Measurements from ENCODE around the gene TXN. TPM values are rescaled to one million over a fixed set of nuclear protein-coding genes. Genes with fewer than 3 reads are reported as not detected.
A peak's percentile ranks its signal among the peaks of the same experiment; 100 is the strongest.
"Not testable (repeated sequence)": the region's sequence is repeated elsewhere in the genome, so short reads cannot be mapped to it uniquely, and the experiment has no call there.

The TXN gene
- total RNA-seq, 1 donor from 2014 or later: 539 TPM

DNA sequence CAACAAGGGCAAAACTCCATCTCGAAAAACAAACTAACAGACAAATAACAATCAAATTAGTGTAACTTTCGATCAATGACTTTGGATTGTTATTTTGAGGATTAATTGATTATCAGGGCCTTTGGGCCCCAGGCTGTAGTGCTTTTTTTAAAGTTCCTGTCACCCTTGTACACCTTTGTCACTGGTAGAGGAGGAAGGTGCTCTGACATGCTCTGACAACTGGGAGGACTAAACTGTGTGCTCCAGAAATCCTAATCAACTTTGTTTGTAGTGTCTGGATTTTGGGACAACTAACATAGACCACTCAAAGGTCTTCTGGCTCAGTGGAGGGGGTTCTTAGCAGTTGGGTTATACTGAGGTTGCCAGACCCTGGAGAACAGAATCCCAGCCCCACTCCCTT, 1.8 kb downstream of the TXN start:
- H3K36me3 Mint-ChIP-seq (ENCODE audit: low read depth): peaks cover 61% of the 10 kb centered on the region
- no peaks in the 10 kb centered on the region for H3K27me3 Mint-ChIP-seq (ENCODE audit: low read depth)
- peak overlapping the region; percentile 95 for H3K4me3 Mint-ChIP-seq (ENCODE audit: low read depth)
- peaks cover 57% of the 10 kb centered on the region for H3K4me1 Mint-ChIP-seq (ENCODE audit: low read depth)
- H3K27ac Mint-ChIP-seq: peak overlapping the region; percentile 99
- intact Hi-C loops (cut with micrococcal nuclease): loop anchor here (10.0 kb wide), 2 partner anchors 1140 to 1380 kb away; partner anchors contain the start of genes DNAJC25 and TMEM245
- no peaks in the 10 kb centered on the region for H3K9me3 Mint-ChIP-seq
- DNase-seq (ENCODE audit: low spot score): no peak

DNA sequence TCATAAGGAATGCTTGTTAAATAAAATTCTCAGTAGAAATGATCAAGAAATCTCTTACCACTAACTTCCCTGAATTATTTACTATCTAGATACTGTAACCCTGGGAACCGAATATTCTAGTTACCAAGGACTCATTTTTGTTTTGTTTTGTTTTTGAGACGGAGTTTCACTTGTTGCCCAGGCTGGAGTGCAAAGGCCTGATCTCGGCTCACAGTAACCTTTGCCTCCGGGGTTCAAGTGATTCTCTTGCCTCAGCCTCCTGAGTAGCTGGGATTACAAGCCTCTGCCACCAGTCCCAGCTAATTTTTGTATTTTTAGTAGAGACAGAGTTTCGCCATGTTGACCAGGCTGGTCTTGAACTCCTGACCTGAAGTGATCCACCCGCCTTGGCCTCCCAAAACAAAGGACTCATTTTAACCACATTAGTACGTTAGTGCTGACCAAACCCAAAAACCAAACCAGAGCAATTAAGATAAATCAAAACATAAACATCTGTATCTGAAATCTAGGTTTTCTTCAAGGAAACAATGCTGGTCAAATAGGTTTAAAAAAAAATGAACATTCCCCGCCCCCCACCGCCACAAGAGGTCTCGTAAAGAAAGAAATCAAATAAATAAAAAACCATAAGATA, 3.7 kb downstream of the TXN start:
- Mint-ChIP-seq H3K27me3 (ENCODE audit: low read depth) (no peaks in the 10 kb centered on the region), H3K36me3 (ENCODE audit: low read depth) (peaks cover 73% of the 10 kb centered on the region), H3K4me3 (ENCODE audit: low read depth) (peak overlapping the region; percentile 38), H3K27ac (peak overlapping the region; percentile 47), H3K4me1 (ENCODE audit: low read depth) (peaks cover 51% of the 10 kb centered on the region), H3K9me3 (no peaks in the 10 kb centered on the region)
- intact Hi-C loops (cut with micrococcal nuclease): loop anchor here (10.0 kb wide), 2 partner anchors 1138 to 1382 kb away; partner anchors contain the start of genes DNAJC25 and TMEM245
- DNase-seq (ENCODE audit: low spot score): no peak

DNA sequence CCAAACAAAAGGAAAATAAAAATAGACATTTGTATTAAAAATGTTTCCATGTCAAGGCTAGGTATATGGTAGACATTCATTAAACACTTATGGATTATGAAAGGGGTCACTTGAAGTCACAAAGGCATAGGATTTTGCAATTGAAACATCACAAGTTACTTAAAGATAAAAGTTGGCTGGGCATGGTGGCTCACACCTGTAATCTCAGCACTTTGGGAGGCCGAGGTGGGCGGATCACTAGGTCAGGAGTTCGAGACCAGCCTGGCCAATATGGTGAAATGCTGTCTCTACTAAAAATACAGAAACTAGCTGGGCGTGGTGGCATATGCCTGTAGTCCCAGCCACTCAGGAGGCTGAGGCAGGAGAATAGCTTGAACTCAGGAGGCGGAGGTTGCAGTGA, 4.5 kb downstream of the TXN start:
- H3K36me3 Mint-ChIP-seq (ENCODE audit: low read depth): peaks cover 82% of the 10 kb centered on the region
- intact Hi-C loops (cut with micrococcal nuclease): loop anchor here (10.0 kb wide), 2 partner anchors 1137 to 1383 kb away; partner anchors contain the start of genes DNAJC25 and TMEM245
- H3K4me3 Mint-ChIP-seq (ENCODE audit: low read depth); H3K27ac Mint-ChIP-seq; H3K9me3 Mint-ChIP-seq; H3K27me3 Mint-ChIP-seq (ENCODE audit: low read depth); DNase-seq (ENCODE audit: low spot score): not testable (repeated sequence)
- H3K4me1 Mint-ChIP-seq (ENCODE audit: low read depth): peaks cover 43% of the 10 kb centered on the region

DNA sequence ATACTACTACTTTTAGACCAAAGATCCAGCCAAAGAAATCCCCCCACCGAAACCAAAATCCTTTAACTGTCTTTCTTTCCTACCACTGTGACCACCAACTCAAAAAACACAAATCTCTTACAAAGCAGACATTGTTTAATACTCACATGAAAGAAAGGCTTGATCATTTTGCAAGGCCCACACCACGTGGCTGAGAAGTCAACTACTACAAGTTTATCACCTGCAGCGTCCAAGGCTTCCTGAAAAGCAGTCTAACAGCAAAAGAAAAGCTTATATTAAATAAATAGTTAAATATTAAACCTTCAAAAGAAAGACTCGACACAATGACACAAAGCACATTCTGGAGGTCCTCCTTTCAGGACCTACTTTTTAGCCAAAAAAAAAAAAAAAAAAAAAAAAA, 5.1 kb downstream of the TXN start:
- H3K36me3 Mint-ChIP-seq (ENCODE audit: low read depth): peaks cover 85% of the 10 kb centered on the region

DNA sequence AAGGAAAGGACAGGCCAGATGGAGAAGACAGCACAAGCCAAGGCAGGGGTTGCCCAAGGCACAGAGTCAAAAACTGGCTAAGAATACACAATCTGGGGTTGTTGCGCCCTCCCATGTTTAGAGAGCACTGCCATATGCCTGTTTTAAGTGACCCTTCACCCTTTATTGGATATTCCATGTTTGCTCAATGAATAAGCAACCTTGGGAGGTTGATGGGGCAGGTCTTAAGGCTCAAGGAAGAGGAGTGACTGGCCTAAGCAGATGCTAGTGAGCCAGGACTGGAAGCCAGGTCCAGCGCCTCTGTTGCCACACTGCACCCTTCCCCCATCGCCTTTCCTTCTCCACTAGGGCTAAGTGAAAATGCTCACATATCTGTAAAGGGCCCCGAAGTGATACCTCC, 6.7 kb downstream of the TXN start:
- H3K27ac Mint-ChIP-seq: no peak overlapping the region
- peaks cover 39% of the 10 kb centered on the region for H3K4me1 Mint-ChIP-seq (ENCODE audit: low read depth)
- intact Hi-C loops (cut with micrococcal nuclease): loop anchor here (10.0 kb wide), 2 partner anchors 1135 to 1385 kb away; partner anchors contain the start of genes DNAJC25 and TMEM245
- DNase-seq (ENCODE audit: low spot score): no peak
- no peak overlapping the region for H3K4me3 Mint-ChIP-seq (ENCODE audit: low read depth)
- no peaks in the 10 kb centered on the region for H3K27me3 Mint-ChIP-seq (ENCODE audit: low read depth)
- no peaks in the 10 kb centered on the region for H3K9me3 Mint-ChIP-seq
- H3K36me3 Mint-ChIP-seq (ENCODE audit: low read depth): peaks cover 83% of the 10 kb centered on the region

More for the DNA sequence above, 5.1 kb downstream of the TXN start:
- DNase-seq (ENCODE audit: low spot score): no peak
- H3K9me3 Mint-ChIP-seq: no peaks in the 10 kb centered on the region
- H3K4me3 Mint-ChIP-seq (ENCODE audit: low read depth): no peak overlapping the region
- peaks cover 43% of the 10 kb centered on the region for H3K4me1 Mint-ChIP-seq (ENCODE audit: low read depth)
- H3K27me3 Mint-ChIP-seq (ENCODE audit: low read depth): no peaks in the 10 kb centered on the region
- intact Hi-C loops (cut with micrococcal nuclease): loop anchor here (10.0 kb wide), 2 partner anchors 1136 to 1384 kb away; partner anchors contain the start of genes DNAJC25 and TMEM245
- no peak overlapping the region for H3K27ac Mint-ChIP-seq

DNA sequence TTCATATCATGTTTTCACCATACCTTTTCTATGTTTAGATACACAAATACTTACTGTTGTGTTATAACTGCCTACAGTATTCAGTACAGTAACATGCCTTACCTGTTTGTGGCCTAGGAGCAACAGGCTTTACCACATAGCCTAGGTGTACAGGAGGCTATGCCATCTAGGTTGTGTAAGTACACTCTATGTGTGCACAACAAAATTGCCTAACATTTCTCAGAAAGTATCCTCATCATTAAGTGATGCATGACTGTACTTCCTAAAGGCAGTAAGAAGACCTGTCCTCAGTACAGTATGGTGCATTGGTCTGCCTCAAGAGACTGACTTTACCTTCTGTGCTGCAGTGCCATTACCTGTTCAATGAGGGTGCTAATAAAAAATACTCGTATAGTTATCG, 7.9 kb downstream of the TXN start:
- H3K4me1 Mint-ChIP-seq (ENCODE audit: low read depth): peaks cover 27% of the 10 kb centered on the region
- no peak overlapping the region for H3K27ac Mint-ChIP-seq
- no peak for DNase-seq (ENCODE audit: low spot score)
- no peak overlapping the region for H3K4me3 Mint-ChIP-seq (ENCODE audit: low read depth)
- intact Hi-C loops (cut with micrococcal nuclease): no loop called here
- H3K9me3 Mint-ChIP-seq: no peaks in the 10 kb centered on the region
- H3K27me3 Mint-ChIP-seq (ENCODE audit: low read depth): no peaks in the 10 kb centered on the region
- H3K36me3 Mint-ChIP-seq (ENCODE audit: low read depth): peaks cover 79% of the 10 kb centered on the region

DNA sequence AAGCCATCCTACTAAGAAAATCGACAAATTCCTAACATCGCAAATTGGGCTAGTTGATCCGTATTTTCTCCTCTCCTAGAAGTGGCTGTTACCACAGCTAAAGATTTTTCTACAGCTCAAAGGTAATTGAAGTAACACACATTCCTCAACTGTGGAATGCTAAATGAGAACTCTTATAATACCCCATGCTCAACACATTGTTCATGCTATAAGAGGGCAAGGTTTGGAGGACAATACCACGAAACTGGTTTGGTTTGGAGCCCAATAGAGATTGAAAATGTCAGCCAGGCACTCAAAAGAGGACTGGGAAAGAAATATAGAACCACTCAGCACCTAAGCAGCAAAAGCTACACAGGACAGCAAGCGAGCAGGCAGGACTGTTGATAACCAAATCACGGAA, 10.1 kb downstream of the TXN start:
- no peaks in the 10 kb centered on the region for H3K9me3 Mint-ChIP-seq
- H3K27me3 Mint-ChIP-seq (ENCODE audit: low read depth): no peaks in the 10 kb centered on the region
- intact Hi-C loops (cut with micrococcal nuclease): no loop called here
- peaks cover 69% of the 10 kb centered on the region for H3K36me3 Mint-ChIP-seq (ENCODE audit: low read depth)
- H3K27ac Mint-ChIP-seq: no peak overlapping the region
- H3K4me3 Mint-ChIP-seq (ENCODE audit: low read depth): no peak overlapping the region
- peaks cover 14% of the 10 kb centered on the region for H3K4me1 Mint-ChIP-seq (ENCODE audit: low read depth)
- DNase-seq (ENCODE audit: low spot score): no peak

DNA sequence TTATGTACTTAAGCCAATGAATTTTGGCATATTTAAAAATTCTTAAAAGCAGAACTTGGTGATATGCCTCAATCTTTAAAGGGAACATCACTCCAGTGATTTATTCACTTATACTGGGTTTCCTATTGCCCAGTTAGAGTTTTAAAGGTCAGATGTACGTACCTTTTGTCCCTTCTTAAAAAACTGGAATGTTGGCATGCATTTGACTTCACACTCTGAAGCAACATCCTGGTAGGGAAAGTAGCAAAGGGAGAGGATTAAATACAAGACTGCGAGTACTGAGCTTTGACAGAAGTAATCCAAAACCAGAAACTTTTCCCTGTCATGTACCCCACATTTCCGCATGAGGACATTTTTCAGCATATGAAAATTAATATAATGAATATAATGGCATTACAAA, 11.7 kb downstream of the TXN start:
- H3K4me3 Mint-ChIP-seq (ENCODE audit: low read depth): no peak overlapping the region
- no peak for DNase-seq (ENCODE audit: low spot score)

DNA sequence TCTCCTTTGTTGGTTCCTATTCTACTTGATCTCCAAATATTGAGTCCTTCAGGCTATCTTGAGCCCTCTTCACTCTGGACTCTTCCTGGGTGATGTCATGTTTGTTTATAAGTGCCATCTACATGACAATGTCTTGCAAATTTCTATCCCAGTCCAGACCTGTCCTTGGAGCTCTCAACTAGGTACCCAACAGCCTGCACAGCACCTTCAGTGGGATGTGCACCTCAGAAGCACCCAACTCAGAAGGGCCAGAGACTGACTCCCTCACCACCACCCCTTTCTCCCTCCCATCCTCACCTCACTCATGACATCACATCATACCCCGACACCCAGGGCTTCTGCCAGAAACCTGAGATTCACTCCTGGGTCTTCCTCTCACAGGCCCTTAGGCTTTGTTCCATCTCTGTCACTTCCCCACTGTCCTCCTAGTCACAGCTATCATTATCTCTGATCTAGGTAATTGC, 14.4 kb downstream of the TXN start:
- intact Hi-C loops (cut with micrococcal nuclease): no loop called here
- H3K4me1 Mint-ChIP-seq (ENCODE audit: low read depth): no peaks in the 10 kb centered on the region
- H3K4me3 Mint-ChIP-seq (ENCODE audit: low read depth): no peak overlapping the region
- H3K27me3 Mint-ChIP-seq (ENCODE audit: low read depth): no peaks in the 10 kb centered on the region
- no peaks in the 10 kb centered on the region for H3K9me3 Mint-ChIP-seq
- DNase-seq (ENCODE audit: low spot score): no peak
- peaks cover 33% of the 10 kb centered on the region for H3K36me3 Mint-ChIP-seq (ENCODE audit: low read depth)
- H3K27ac Mint-ChIP-seq: no peak overlapping the region

More for the DNA sequence above, 11.7 kb downstream of the TXN start:
- Mint-ChIP-seq H3K9me3 (no peaks in the 10 kb centered on the region), H3K36me3 (ENCODE audit: low read depth) (peaks cover 54% of the 10 kb centered on the region), H3K27me3 (ENCODE audit: low read depth) (no peaks in the 10 kb centered on the region), H3K4me1 (ENCODE audit: low read depth) (peaks cover 7% of the 10 kb centered on the region), H3K27ac (no peak overlapping the region)
- intact Hi-C loops (cut with micrococcal nuclease): no loop called here

DNA sequence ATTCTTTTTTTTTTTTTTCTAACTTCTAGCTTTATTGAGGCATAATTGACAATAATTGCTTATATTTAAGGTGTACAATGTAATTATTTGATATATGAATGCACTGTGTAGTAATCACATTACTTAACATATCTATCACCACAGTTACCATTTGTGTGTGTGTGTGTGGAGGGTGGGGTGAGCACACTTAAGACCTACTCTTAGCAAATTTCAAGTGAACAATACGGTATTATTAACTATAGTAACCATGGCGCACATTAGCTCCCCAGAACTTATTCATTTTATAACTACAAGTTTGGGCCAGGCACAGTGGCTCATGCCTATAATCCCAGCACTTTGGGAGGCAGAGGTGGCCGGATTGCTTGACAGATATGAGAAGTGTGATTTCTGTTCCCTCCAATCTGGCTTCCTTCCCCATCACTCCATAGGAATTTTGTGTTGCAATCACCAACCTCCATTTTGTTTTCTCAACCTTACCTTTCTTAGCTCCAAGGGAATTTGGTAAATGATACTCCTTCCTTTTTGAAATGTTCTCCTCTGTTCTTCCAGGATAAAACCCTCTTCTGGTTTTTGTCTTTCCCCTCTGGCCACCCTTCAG, 14.9 kb downstream of the TXN start:
- Mint-ChIP-seq H3K4me3 (ENCODE audit: low read depth) (no peak overlapping the region), H3K36me3 (ENCODE audit: low read depth) (peaks cover 28% of the 10 kb centered on the region), H3K27me3 (ENCODE audit: low read depth) (peaks cover 2% of the 10 kb centered on the region), H3K4me1 (ENCODE audit: low read depth) (no peaks in the 10 kb centered on the region), H3K27ac (no peak overlapping the region), H3K9me3 (peaks cover 3% of the 10 kb centered on the region)
- no peak for DNase-seq (ENCODE audit: low spot score)
- intact Hi-C loops (cut with micrococcal nuclease): no loop called here

DNA sequence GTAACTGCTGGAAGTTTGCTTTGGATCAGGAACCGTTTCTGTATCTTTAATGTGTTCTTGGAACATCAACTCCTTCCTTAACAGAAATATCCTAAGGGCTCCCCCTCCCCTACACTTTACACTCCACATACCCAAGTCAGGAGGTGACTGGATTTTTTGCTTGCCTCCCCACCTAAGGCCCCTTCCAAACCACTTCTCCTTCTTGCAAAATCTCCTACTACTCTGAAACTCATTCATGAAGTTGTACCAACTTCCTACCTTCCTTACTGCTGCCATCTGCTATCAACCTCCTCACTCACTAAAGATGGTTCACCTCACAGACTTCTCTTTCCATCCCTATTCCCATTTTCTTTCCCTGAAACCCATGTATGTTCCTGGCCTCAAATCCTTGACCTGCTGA, 16.1 kb downstream of the TXN start:
- H3K27me3 Mint-ChIP-seq (ENCODE audit: low read depth): peaks cover 2% of the 10 kb centered on the region
- H3K9me3 Mint-ChIP-seq: peaks cover 3% of the 10 kb centered on the region
- intact Hi-C loops (cut with micrococcal nuclease): no loop called here
- DNase-seq (ENCODE audit: low spot score): no peak
- no peak overlapping the region for H3K27ac Mint-ChIP-seq
- H3K4me1 Mint-ChIP-seq (ENCODE audit: low read depth): no peaks in the 10 kb centered on the region
- no peak overlapping the region for H3K4me3 Mint-ChIP-seq (ENCODE audit: low read depth)
- peaks cover 22% of the 10 kb centered on the region for H3K36me3 Mint-ChIP-seq (ENCODE audit: low read depth)

DNA sequence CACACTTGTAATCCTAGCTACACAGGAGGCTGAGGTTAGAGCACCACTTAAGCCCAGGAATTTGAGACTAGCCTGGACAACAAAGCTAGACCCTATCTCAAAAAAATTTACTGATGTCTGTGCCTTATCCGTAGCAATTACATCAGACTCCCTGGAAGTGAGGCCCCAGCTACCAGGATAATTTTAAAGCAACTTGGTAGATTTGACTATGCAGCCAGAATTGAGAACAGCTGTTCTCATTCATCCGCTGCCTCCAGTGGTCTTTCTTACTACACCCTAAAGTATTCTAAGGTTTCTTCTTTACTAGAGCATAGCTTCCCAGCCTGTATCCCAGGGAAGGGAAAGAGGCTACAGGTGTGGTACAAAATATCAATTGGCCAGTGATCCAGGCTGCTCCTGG, 28.0 kb downstream of the TXN start:
- no peaks in the 10 kb centered on the region for H3K36me3 Mint-ChIP-seq (ENCODE audit: low read depth)
- H3K27me3 Mint-ChIP-seq (ENCODE audit: low read depth): peaks cover 33% of the 10 kb centered on the region
- H3K9me3 Mint-ChIP-seq: no peaks in the 10 kb centered on the region
- no peak for DNase-seq (ENCODE audit: low spot score)
- no peaks in the 10 kb centered on the region for H3K4me1 Mint-ChIP-seq (ENCODE audit: low read depth)
- intact Hi-C loops (cut with micrococcal nuclease): no loop called here
- no peak overlapping the region for H3K27ac Mint-ChIP-seq
- H3K4me3 Mint-ChIP-seq (ENCODE audit: low read depth): no peak overlapping the region

DNA sequence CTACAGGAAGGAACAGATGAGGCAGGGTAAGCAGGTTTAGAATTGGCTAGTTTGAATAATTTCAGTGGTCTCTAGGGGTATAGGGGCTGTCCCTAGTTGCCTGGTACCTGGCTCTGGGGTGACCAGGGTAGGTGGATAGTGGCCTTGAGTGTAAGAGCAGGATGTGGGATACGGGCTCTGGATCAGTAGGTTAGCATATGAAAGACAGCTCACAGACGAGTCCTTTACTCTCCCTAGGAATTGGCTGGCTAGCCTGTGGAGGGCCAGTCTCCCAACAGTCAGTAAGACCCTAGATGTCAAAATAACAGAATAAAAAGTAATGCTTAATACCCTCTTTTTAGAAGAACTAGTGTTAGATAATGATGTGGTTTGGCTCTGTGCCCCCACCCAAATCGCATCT, 31.7 kb downstream of the TXN start:
- no peak overlapping the region for H3K4me3 Mint-ChIP-seq (ENCODE audit: low read depth)
- H3K27ac Mint-ChIP-seq: no peak overlapping the region
- no peaks in the 10 kb centered on the region for H3K36me3 Mint-ChIP-seq (ENCODE audit: low read depth)
- peaks cover 48% of the 10 kb centered on the region for H3K27me3 Mint-ChIP-seq (ENCODE audit: low read depth)
- no peaks in the 10 kb centered on the region for H3K9me3 Mint-ChIP-seq
- no peak for DNase-seq (ENCODE audit: low spot score)
- no peaks in the 10 kb centered on the region for H3K4me1 Mint-ChIP-seq (ENCODE audit: low read depth)
- intact Hi-C loops (cut with micrococcal nuclease): no loop called here

All from activated T-helper 2 cell treated with anti-CD3 and anti-CD28 coated beads, Interferon-gamma antibody, Interleukin-2, Interleukin-4, amounts not matched to agents 10 μg/mL and 5 μg/mL and 100 μg/mL, durations not matched to agents 14 hours and 24 hours and 36 hours (primary cell).